Middle frontal gyrus (tissue), 1 donor: ENCODE measurements around the gene SSTR5.
"Not testable (repeated sequence)": the region's sequence is repeated elsewhere in the genome, so short reads cannot be mapped to it uniquely, and the experiment has no call there.

Source experiments
- DNase-seq: peaks from one replicate; pipeline ENCODE4 v3.0.0-alpha.2; 2015; ENCODE audit warnings: low spot score; ENCODE audit errors: extremely low spot score

SSTR5 gene

GRCh38 chr16:1072526-1073261, at the start of gene SSTR5:
TSS of gene SSTR5 (plus strand) at chr16:1072747. CDS start at chr16:1078869, 6,122 bp downstream.
- no peak for DNase-seq

GRCh38 chr16:1024138-1024537, 48.4 kb upstream of the SSTR5 start:
- DNase-seq: no peak

GRCh38 chr16:1025183-1025809, 47.3 kb upstream of the SSTR5 start:
- DNase-seq: not testable (repeated sequence)

GRCh38 chr16:1026057-1026783, 46.3 kb upstream of the SSTR5 start:
- peak; percentile 56 for DNase-seq

- DNase-seq: no peak
Observed at GRCh38 chr16:1026784-1027500, 45.6 kb upstream of the SSTR5 start.

GRCh38 chr16:1027501-1027815, 45.1 kb upstream of the SSTR5 start:
- peak; percentile 40 for DNase-seq

GRCh38 chr16:1028056-1028455, 44.5 kb upstream of the SSTR5 start:
- DNase-seq: no peak

GRCh38 chr16:1028524-1029258, 43.9 kb upstream of the SSTR5 start:
- DNase-seq: no peak

GRCh38 chr16:1029259-1029545, 43.3 kb upstream of the SSTR5 start:
- DNase-seq: no peak

- no peak for DNase-seq
Observed at GRCh38 chr16:1030473-1030901, 42.1 kb upstream of the SSTR5 start.

- no peak for DNase-seq
Observed at GRCh38 chr16:1031666-1032065, 40.9 kb upstream of the SSTR5 start.

- no peak for DNase-seq
Observed at GRCh38 chr16:1032607-1033006, 39.9 kb upstream of the SSTR5 start.

GRCh38 chr16:1033128-1033679, 39.3 kb upstream of the SSTR5 start:
- no peak for DNase-seq

GRCh38 chr16:1034230-1035065, 38.1 kb upstream of the SSTR5 start:
- no peak for DNase-seq

GRCh38 chr16:1035066-1035415, 37.5 kb upstream of the SSTR5 start:
- no peak for DNase-seq

- no peak for DNase-seq
Observed at GRCh38 chr16:1036166-1036565, 36.4 kb upstream of the SSTR5 start.

- DNase-seq: no peak
Observed at GRCh38 chr16:1036726-1037393, 35.7 kb upstream of the SSTR5 start.

- DNase-seq: no peak
Observed at GRCh38 chr16:1037394-1038257, 34.9 kb upstream of the SSTR5 start.

- DNase-seq: no peak
Observed at GRCh38 chr16:1038932-1039331, 33.6 kb upstream of the SSTR5 start.
